H54 (cell line): ENCODE measurements around the gene C1orf53.

Experiments used
- DNase-seq: peaks from one replicate; pipeline ENCODE4 v3.0.0; 2011; ENCODE audit warnings: low spot score, mixed read lengths; ENCODE audit not compliant: insufficient read length
- FAIRE-seq: peaks from 3 replicates; lab custom pipeline; 2011; peaks lifted over from hg19 to GRCh38; lab: Jason Lieb, UNC
- POLR2A ChIP-seq: IDR thresholded peaks from 2 replicates; pipeline ENCODE4 v1.6.1; 2011; ENCODE audit warnings: low read depth, mild to moderate bottlenecking, low read length

The C1orf53 gene

GRCh38 chr1:197892684-197893083, 9.7 kb upstream of the C1orf53 start:
- FAIRE-seq (no peak), DNase-seq (no peak)
- no peak for TF ChIP-seq POLR2A

- DNase-seq: no peak
- no peak for TF ChIP-seq POLR2A
- FAIRE-seq: peak; percentile 6
Observed at GRCh38 chr1:197896301-197896700, 6.1 kb upstream of the C1orf53 start.

GRCh38 chr1:197899037-197899436, 3.4 kb upstream of the C1orf53 start:
- DNase-seq (no peak), FAIRE-seq (no peak)
- TF ChIP-seq POLR2A: no peak

- no peak for TF ChIP-seq POLR2A
- no peak for FAIRE-seq
- DNase-seq: no peak
Observed at GRCh38 chr1:197902131-197902453, 338 bp upstream of the C1orf53 start.

- DNase-seq: no peak
- TF ChIP-seq POLR2A: no peak
- FAIRE-seq: no peak
Observed at GRCh38 chr1:197903196-197903514, 725 bp downstream of the C1orf53 start.

GRCh38 chr1:197904126-197904787, 1.8 kb downstream of the C1orf53 start:
- FAIRE-seq (no peak), DNase-seq (no peak)
- no peak for TF ChIP-seq POLR2A

GRCh38 chr1:197905699-197906351, 3.4 kb downstream of the C1orf53 start:
- DNase-seq (no peak), FAIRE-seq (no peak)
- TF ChIP-seq POLR2A: no peak

GRCh38 chr1:197907846-197908616, 5.6 kb downstream of the C1orf53 start:
- DNase-seq: no peak

GRCh38 chr1:197908716-197909220, 6.3 kb downstream of the C1orf53 start:
- FAIRE-seq (no peak), DNase-seq (no peak)
- no peak for TF ChIP-seq POLR2A

More at GRCh38 chr1:197907846-197908616, 5.6 kb downstream of the C1orf53 start:
- no peak for TF ChIP-seq POLR2A
- FAIRE-seq: no peak

GRCh38 chr1:197909384-197909783, 7.0 kb downstream of the C1orf53 start:
- no peak for FAIRE-seq
- DNase-seq: no peak
- TF ChIP-seq POLR2A: no peak

- no peak for FAIRE-seq
- no peak for TF ChIP-seq POLR2A
Observed at GRCh38 chr1:197910120-197910991, 7.9 kb downstream of the C1orf53 start.

GRCh38 chr1:197911111-197911856, 8.9 kb downstream of the C1orf53 start:
- TF ChIP-seq POLR2A: no peak
- FAIRE-seq (no peak), DNase-seq (no peak)

More at GRCh38 chr1:197910120-197910991, 7.9 kb downstream of the C1orf53 start:
- DNase-seq: no peak
